ENCODE results near the gene IRF7. TPM values are rescaled to one million over a fixed set of nuclear protein-coding genes. Genes with fewer than 3 reads are reported as not detected.
A peak's percentile ranks its signal among the peaks of the same experiment; 100 is the strongest.

IRF7 gene
- total and polyA plus RNA-seq, 10 donors: 52.3 to 99.1 (median 83.4) TPM

DNA sequence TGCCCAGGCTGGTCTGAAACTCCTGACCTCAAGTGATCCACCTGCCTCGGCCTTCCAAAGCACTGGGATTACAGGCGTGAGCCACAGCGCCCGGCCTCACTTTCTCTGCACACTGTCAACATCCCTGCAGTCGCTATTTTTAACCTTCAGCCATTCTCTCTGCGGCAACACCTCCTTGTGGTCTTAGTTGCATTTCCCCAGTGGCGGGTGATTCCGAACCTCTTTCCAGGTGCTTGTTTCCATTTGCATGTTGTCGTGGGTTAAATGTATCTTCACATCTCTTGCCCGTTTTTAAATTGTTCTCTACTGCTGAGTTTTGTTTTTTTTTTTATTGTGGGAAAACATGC, 13.5 kb upstream of the IRF7 start:
- peaks cover 0 to 43% (median 23%) of the 10 kb centered on the region in 7 donors for H3K27me3 ChIP-seq (replicated peaks in 1 of 7)
- no peak overlapping the region for H3K27ac ChIP-seq
- intact Hi-C loops (cut with DNase I; ENCODE audit: low total_unique reads): no loop called here
- no peaks in the 10 kb centered on the region for H3K9me3 ChIP-seq
- H3K36me3 ChIP-seq: peaks cover 0 to 6% (median 0%) of the 10 kb centered on the region in 6 donors
- no peak overlapping the region for H3K4me3 ChIP-seq
- TF ChIP-seq, protein P1, sequence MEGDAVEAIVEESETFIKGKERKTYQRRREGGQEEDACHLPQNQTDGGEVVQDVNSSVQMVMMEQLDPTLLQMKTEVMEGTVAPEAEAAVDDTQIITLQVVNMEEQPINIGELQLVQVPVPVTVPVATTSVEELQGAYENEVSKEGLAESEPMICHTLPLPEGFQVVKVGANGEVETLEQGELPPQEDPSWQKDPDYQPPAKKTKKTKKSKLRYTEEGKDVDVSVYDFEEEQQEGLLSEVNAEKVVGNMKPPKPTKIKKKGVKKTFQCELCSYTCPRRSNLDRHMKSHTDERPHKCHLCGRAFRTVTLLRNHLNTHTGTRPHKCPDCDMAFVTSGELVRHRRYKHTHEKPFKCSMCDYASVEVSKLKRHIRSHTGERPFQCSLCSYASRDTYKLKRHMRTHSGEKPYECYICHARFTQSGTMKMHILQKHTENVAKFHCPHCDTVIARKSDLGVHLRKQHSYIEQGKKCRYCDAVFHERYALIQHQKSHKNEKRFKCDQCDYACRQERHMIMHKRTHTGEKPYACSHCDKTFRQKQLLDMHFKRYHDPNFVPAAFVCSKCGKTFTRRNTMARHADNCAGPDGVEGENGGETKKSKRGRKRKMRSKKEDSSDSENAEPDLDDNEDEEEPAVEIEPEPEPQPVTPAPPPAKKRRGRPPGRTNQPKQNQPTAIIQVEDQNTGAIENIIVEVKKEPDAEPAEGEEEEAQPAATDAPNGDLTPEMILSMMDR (IDR thresholded peaks at IDR 0.05 in 8 of 11, conservative IDR thresholded peaks at IDR 0.05 in 3 of 11): no peak
- TF ChIP-seq POLR2A (IDR thresholded peaks at IDR 0.05): no peak
- no peak for TF ChIP-seq POLR2AphosphoS5 (IDR thresholded peaks at IDR 0.05)
- no peak for DNase-seq
- 14 to 44% (median 27%) methylated on average over 10 of the region's 10 CpGs for WGBS, 5 donors
- H3K4me1 ChIP-seq: peaks cover 0 to 34% (median 21%) of the 10 kb centered on the region in 6 donors

GRCh38 chr11:628056-628455, 12.3 kb upstream of the IRF7 start:
- peaks cover 0 to 10% (median 0%) of the 10 kb centered on the region in 6 donors for H3K36me3 ChIP-seq
- no peak overlapping the region for H3K27ac ChIP-seq
- TF ChIP-seq, protein P1 (IDR thresholded peaks at IDR 0.05 in 8 of 11, conservative IDR thresholded peaks at IDR 0.05 in 3 of 11): no peak
- TF ChIP-seq POLR2A (IDR thresholded peaks at IDR 0.05) (no peak), POLR2AphosphoS5 (IDR thresholded peaks at IDR 0.05) (peak in 1 of 3 donors; percentile 42)
- no peak overlapping the region for H3K4me3 ChIP-seq
- no peak for DNase-seq
- peaks cover 0 to 47% (median 23%) of the 10 kb centered on the region in 7 donors for H3K27me3 ChIP-seq (replicated peaks in 1 of 7)
- intact Hi-C loops (cut with DNase I; ENCODE audit: low total_unique reads): no loop called here
- no peaks in the 10 kb centered on the region for H3K9me3 ChIP-seq
- H3K4me1 ChIP-seq: peaks cover 0 to 34% (median 21%) of the 10 kb centered on the region in 6 donors
- 91 to 95% (median 93%) methylated on average over 31 of the region's 31 CpGs for WGBS, 5 donors

- Histone ChIP-seq H3K27ac (no peak overlapping the region), H3K4me3 (peak overlapping the region in 1 of 8 donors; percentile 34), H3K36me3 (peaks cover 0 to 14% (median 0%) of the 10 kb centered on the region in 6 donors), H3K4me1 (peaks cover 0 to 34% (median 21%) of the 10 kb centered on the region in 6 donors), H3K9me3 (no peaks in the 10 kb centered on the region), H3K27me3 (replicated peaks in 1 of 7) (peaks cover 0 to 47% (median 23%) of the 10 kb centered on the region in 7 donors)
- WGBS, 5 donors: 16 to 46% (median 18%) methylated on average over 7 to 28 of the region's 28 CpGs
- intact Hi-C loops (cut with DNase I; ENCODE audit: low total_unique reads): no loop called here
- no peak for DNase-seq
- TF ChIP-seq, protein P1 (IDR thresholded peaks at IDR 0.05 in 8 of 11, conservative IDR thresholded peaks at IDR 0.05 in 3 of 11): no peak
- no peak for TF ChIP-seq POLR2AphosphoS5 (IDR thresholded peaks at IDR 0.05)
- TF ChIP-seq POLR2A (IDR thresholded peaks at IDR 0.05): no peak
Measured at GRCh38 chr11:627308-627576, 11.5 kb upstream of the IRF7 start.

DNA sequence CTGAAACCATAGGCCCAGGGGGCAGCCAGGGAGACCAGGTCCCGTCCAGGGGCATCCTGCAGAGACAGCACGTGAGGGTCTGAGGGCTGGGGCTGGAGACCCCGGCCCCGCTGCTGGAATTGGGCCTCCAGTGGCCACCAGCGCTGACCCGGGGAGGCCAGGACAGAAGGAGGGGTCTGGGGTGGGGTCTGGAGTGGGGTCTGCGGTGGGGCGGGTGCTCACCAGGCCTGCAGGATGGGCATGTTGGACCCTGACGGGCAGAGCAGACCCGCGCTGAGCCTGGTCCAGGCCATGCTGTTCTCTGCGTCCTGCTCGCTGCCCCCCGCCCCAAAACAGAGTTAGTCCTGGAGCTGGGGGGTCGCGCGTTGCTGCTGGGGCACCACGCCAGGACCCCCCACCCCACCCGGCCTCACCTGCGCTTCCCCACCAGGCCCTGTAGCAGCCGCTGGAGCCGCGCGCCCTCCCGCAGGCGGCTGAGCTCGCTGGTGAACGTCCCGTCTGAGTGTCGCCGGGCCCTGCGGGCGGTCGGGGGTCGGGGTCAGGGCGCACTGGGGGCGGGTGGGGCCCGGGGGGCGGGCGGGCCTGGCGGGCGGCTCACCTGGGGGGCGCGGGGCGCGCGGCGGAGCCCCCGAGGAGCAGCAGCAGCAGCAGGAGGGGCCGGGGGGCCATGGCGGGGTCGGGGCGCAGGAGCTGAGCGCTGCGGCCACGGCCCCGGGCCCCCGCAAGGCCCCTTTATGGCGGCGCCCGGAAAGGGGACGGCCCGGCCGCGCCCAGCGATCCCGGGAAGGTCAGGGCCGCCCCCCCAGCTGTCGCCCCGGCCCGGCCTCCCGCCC, 10.9 kb upstream of the IRF7 start, which contains the start of gene SCT:
Gene SCT, minus strand, starts transcription at position 707 of the 833 bp plus-strand sequence. Its CDS starts 38 bp downstream, at position 669.
- WGBS, 5 donors: 6 to 18% (median 15%) methylated on average over 19 to 72 of the region's 72 CpGs
- Histone ChIP-seq H3K27ac (no peak within 1 kb of the TSS), H3K36me3 (peaks cover 0 to 19% (median 0%) of the 10 kb centered on the region in 6 donors), H3K27me3 (replicated peaks in 1 of 7) (peaks cover 0 to 47% (median 23%) of the 10 kb centered on the region in 7 donors), H3K4me1 (peaks cover 0 to 34% (median 21%) of the 10 kb centered on the region in 6 donors), H3K4me3 (peak within 1 kb of the TSS in 3 of 8 donors; percentile 1 to 34 (median 13)), H3K9me3 (no peaks in the 10 kb centered on the region)
- TF ChIP-seq POLR2AphosphoS5 (IDR thresholded peaks at IDR 0.05): peak in 1 of 3 donors; percentile 37
- no peak for TF ChIP-seq POLR2A (IDR thresholded peaks at IDR 0.05)
- peak; percentile 67 for DNase-seq
- intact Hi-C loops (cut with DNase I; ENCODE audit: low total_unique reads): no loop called here

All from spleen (tissue), 11 donors.